K562 (cell line): ENCODE results near the gene NT5DC4. TPM values are rescaled to one million over a fixed set of nuclear protein-coding genes. Genes with fewer than 3 reads are reported as not detected.

Experiments
- ATAC-seq: fragments of 200-7000 bp; cut with Tn5 transposase; 3 replicates; pipeline ENCODE4 v1.9.1; 2020; ENCODE audit warnings: moderate library complexity
- BruUV-seq: library from RNA; stranded (reverse); fragments of 400-500 nt; replicated peaks from 2 replicates; lab custom pipeline; 2021; lab: Mats Ljungman, UMichigan
- CTCF ChIA-PET: fragments of 300-600 bp; formaldehyde crosslinking; extraction: SDS; loops from one replicate; lab custom pipeline; 2021; ENCODE audit warnings: low intra/inter-chr PET ratio; lab: Yijun Ruan, JAX
- POLR2A ChIA-PET: fragments of 300-600, 350-650 bp; sonication (Branson Sonifier 250); formaldehyde crosslinking; extraction: SDS; loops from one replicate; lab custom pipeline; 2021; ENCODE audit warnings: antibody characterized with exemption, inconsistent platforms; lab: Yijun Ruan, JAX
- DNase-seq, 4 experiments: peaks; one replicate each; pipeline versions ENCODE4 v3.0.0 to v3.0.0-alpha.2; 2011 to 2018; ENCODE audit warnings: low spot score in 3 of 4, mixed read lengths in 3 of 4; ENCODE audit errors: extremely low read depth in 1 of 4
- FAIRE-seq: peaks from 2 replicates; lab custom pipeline; 2011; peaks lifted over from hg19 to GRCh38; lab: Jason Lieb, UNC
- H2AFZ ChIP-seq: 2 replicates; pipeline ENCODE4 v1.6.0; 2011; ENCODE audit warnings: low read depth, low read length, control low read depth, inconsistent platforms
- H3K27ac ChIP-seq: fragments of 200-600 bp; 3 replicates; pipeline ENCODE4 v1.8.0; 2011; ENCODE audit warnings: low read depth, mild to moderate bottlenecking, control low read depth, inconsistent platforms, low read length, moderate library complexity, mixed read lengths; ENCODE audit errors: extremely low read depth
- H3K27me3 ChIP-seq, 2 experiments: fragments of 300-600 bp in 1 of 2; 2 replicates in 1 of 2; 3 replicates in 1 of 2; pipeline versions ENCODE4 v1.6.0 to v1.8.0; 2011; ENCODE audit warnings: inconsistent platforms in 2 of 2, low read length in 2 of 2, mild to moderate bottlenecking in 1 of 2, mixed read lengths in 1 of 2, moderate library complexity in 1 of 2; ENCODE audit not compliant: control insufficient read depth in 2 of 2, insufficient read depth in 2 of 2
- H3K36me3 ChIP-seq: fragments of 300-600 bp; 3 replicates; pipeline ENCODE4 v1.8.0; 2011; ENCODE audit warnings: mild to moderate bottlenecking, low read length, inconsistent platforms; ENCODE audit not compliant: control insufficient read depth, insufficient read depth
- H3K4me1 ChIP-seq, 2 experiments: fragments of 200-600 bp in 1 of 2; replicated peaks in 1 of 2; 2 replicates in 1 of 2; 3 replicates in 1 of 2; pipeline versions ENCODE4 v1.5.1 to v1.8.0; 2011; ENCODE audit warnings: inconsistent platforms in 2 of 2, low read length in 2 of 2, mild to moderate bottlenecking in 1 of 2, mixed read lengths in 1 of 2, moderate library complexity in 1 of 2; ENCODE audit not compliant: control insufficient read depth in 2 of 2, insufficient read depth in 2 of 2
- H3K4me2 ChIP-seq: 2 replicates; pipeline ENCODE4 v1.6.1; 2011; ENCODE audit warnings: low read length, control low read depth, inconsistent platforms, mixed read lengths; ENCODE audit not compliant: insufficient read depth
- H3K4me3 ChIP-seq: fragments of 200-600 bp; sonication (generic), shearing (Covaris generic); 2 replicates; pipeline ENCODE4 v1.5.1; 2016; ENCODE audit warnings: control low read depth, inconsistent platforms
- H3K79me2 ChIP-seq: fragments of 200-600 bp; 3 replicates; pipeline ENCODE4 v1.8.0; 2011; ENCODE audit warnings: low read length, inconsistent platforms; ENCODE audit not compliant: control insufficient read depth, insufficient read depth
- H3K9ac ChIP-seq, 2 experiments: 2 replicates each; pipeline versions ENCODE4 v1.6.0 to v1.6.1; 2011; ENCODE audit warnings: low read depth in 2 of 2, low read length in 2 of 2, control low read depth in 1 of 2, inconsistent platforms in 1 of 2, mild to moderate bottlenecking in 1 of 2, mixed read lengths in 1 of 2; ENCODE audit not compliant: insufficient read depth in 1 of 2
- H3K9me1 ChIP-seq: one replicate; pipeline ENCODE4 v1.6.0; 2011; ENCODE audit warnings: inconsistent platforms, mild to moderate bottlenecking, low read length, moderate library complexity; ENCODE audit not compliant: control insufficient read depth, insufficient read depth
- H3K9me3 ChIP-seq: replicated peaks from 2 replicates; pipeline ENCODE4 v1.5.1; 2011; ENCODE audit warnings: low read depth, low read length, inconsistent platforms; ENCODE audit not compliant: control insufficient read depth, insufficient read depth
- H4K20me1 ChIP-seq: replicated peaks from 2 replicates; pipeline ENCODE4 v1.6.1; 2011; ENCODE audit warnings: low read length, inconsistent platforms, mixed read lengths; ENCODE audit not compliant: control insufficient read depth, insufficient read depth
- CREM ChIP-seq: IDR thresholded peaks from 2 replicates; pipeline ENCODE4 v1.6.1; 2014; ENCODE audit warnings: antibody characterized with exemption, low read depth
- FOXA1 ChIP-seq: fragments of 450-650 bp; IDR thresholded peaks from 2 replicates; pipeline ENCODE4 v1.6.1; 2016; ENCODE audit warnings: mild to moderate bottlenecking, borderline replicate concordance
- FOXJ3 ChIP-seq: sonication (generic); formaldehyde crosslinking; IDR thresholded peaks from 2 replicates; pipeline ENCODE4 v1.4.0; 2020; ENCODE audit warnings: mild to moderate bottlenecking, missing genetic modification reagents
- MAFF ChIP-seq: IDR thresholded peaks from 2 replicates; pipeline ENCODE4 v1.6.1; 2012; ENCODE audit warnings: low read length, improper control_type of control experiment
- MCM2 ChIP-seq: fragments of 450-650 bp; IDR thresholded peaks from 2 replicates; pipeline ENCODE4 v1.6.1; 2017; ENCODE audit warnings: low read depth, mild to moderate bottlenecking
- PML ChIP-seq: IDR thresholded peaks from 2 replicates; pipeline ENCODE4 v1.6.1; 2012; ENCODE audit warnings: low read length, inconsistent platforms
- PTRF ChIP-seq: fragments of 450-650 bp; IDR thresholded peaks from 2 replicates; pipeline ENCODE4 v1.6.1; 2016; ENCODE audit warnings: mild to moderate bottlenecking, missing genetic modification characterization, missing compliant biosample characterization
- SLC30A9 ChIP-seq: fragments of 250-450 bp; sonication (Bioruptor Pico); IDR thresholded peaks from 2 replicates; pipeline ENCODE4 v1.8.0; 2022; ENCODE audit warnings: mild to moderate bottlenecking, moderate library complexity
- TAF9B ChIP-seq: fragments of 450-650 bp; IDR thresholded peaks from 2 replicates; pipeline ENCODE4 v1.6.1; 2018; ENCODE audit warnings: mild to moderate bottlenecking; ENCODE audit not compliant: partially characterized antibody
- ZNF324 ChIP-seq: fragments of 250-450 bp; sonication (Bioruptor Pico); IDR thresholded peaks from 2 replicates; pipeline ENCODE4 v1.4.0; 2020; ENCODE audit warnings: mild to moderate bottlenecking
- ZNF561 ChIP-seq: fragments of 450-650 bp; formaldehyde crosslinking; conservative IDR thresholded peaks from 2 replicates; pipeline ENCODE4 v1.4.0; 2020; ENCODE audit warnings: mild to moderate bottlenecking, moderate library complexity
- in situ Hi-C: fragments of 300-500 bp; cut with MboI; formaldehyde crosslinking; loops from 4 replicates; pipeline ENCODE4 v1.15.0; 2018; ENCODE audit warnings: inconsistent platforms, mixed read lengths
- intact Hi-C: fragments of 100-400 bp; cut with micrococcal nuclease; formaldehyde crosslinking; loops from 2 replicates; pipeline ENCODE4 v1.14.2; 2022
- polyA plus RNA-seq, 8 experiments: library from polyadenylated mRNA; depleted of rRNA in 4 of 8; stranded (reverse) in 5 of 8; unstranded in 3 of 8; fragments of >200 nt; fragmentation: Nextera tagmentation in 2 of 8; fragmentation: Illumina TruSeq in 1 of 8; extraction: Ambion mirVana in 2 of 8; extraction: Trizol in 1 of 8; gene quantifications; 2 replicates each; pipeline versions ENCODE4 v1.2.1 to v1.2.3, GENCODE V29; 2011 to 2014; ENCODE audit warnings: inconsistent platforms in 1 of 8, missing spikeins in 1 of 8
- total RNA-seq, 7 experiments: library from RNA; depleted of rRNA in 6 of 7; stranded (reverse); fragments of >200 nt in 6 of 7; fragmentation: Illumina TruSeq in 2 of 7; extraction: Trizol in 2 of 7; gene quantifications; 2 replicates each; pipeline versions ENCODE4 v1.2.1 to v1.2.3, GENCODE V29; 2011 to 2021; ENCODE audit warnings: low replicate concordance in 1 of 7
- TF ChIP-seq, protein P1 (sequence below): fragments of 450-650 bp; IDR thresholded peaks from 2 replicates; pipeline ENCODE4 v1.6.1; 2018; ENCODE audit warnings: mild to moderate bottlenecking, low read depth; ENCODE audit not compliant: partially characterized antibody

NT5DC4 gene
- total and polyA plus RNA-seq, 9 of the 15 experiments (the other 6 are each of a cell fraction or from before 2014, with no cell fraction given): 0.44 to 6.9 (median 2.5) TPM

DNA sequence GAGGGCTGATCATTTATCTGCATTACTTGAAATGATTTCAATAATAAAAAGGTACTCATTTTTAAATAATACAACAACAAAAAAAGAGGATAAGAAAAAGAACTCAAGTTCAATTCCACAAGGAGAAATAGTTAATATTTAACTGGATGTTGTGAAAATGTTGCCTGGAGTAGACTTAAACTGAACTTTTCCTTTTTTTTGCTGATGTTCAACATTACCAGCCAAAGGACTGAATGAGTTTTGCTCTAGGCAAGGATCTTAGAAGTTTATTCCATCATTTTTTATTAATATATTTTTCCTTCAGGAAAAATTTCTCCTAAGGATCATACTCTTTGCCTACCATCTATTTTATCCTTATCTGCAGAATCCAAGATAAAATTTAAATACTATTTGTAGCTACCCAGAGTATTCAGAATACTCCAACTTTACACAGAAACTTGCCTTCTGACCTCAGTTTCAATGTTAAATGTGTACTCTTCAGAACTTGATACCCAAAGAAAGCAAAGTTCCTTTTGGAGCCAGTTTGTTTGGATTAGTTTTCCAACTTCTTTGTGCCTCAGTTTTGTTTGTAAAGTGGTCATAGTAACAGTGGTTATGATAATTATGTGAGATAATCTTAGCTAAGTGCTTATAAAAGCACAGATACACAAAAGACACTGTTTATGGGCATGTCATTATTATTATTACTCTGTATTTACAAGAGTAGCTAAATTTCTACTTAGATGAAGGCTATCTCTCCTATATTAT is 30.8 kb downstream of the NT5DC4 start:
- ChIA-PET POLR2A (interaction anchor here (0.9 to 2.8 kb wide), 2 partner anchors 10 to 155 kb away, joined by 3 to 19 read pairs; no protein-coding TSS in a partner anchor), CTCF (no interaction called here)
- Histone ChIP-seq H3K36me3 (peaks cover 88% of the 10 kb centered on the region), H3K79me2 (peaks cover 9% of the 10 kb centered on the region; the same call in 2 of the 3 replicates), H2AFZ (no peak overlapping the region), H3K9me1 (no peaks in the 10 kb centered on the region), H3K4me1 (no peaks in the 10 kb centered on the region; a peak in 1 of 5 replicates), H3K4me2 (no peak overlapping the region), H3K27me3 (no peaks in the 10 kb centered on the region), H3K9me3 (peaks cover 2% of the 10 kb centered on the region; the same call in 1 of the 2 replicates), H3K4me3 (no peak overlapping the region), H3K9ac (no peak overlapping the region), H3K27ac (no peak overlapping the region), H4K20me1 (no peaks in the 10 kb centered on the region)
- BruUV-seq: no TSS peak
- FAIRE-seq (no peak), DNase-seq (no peak), ATAC-seq (no peak)
- in situ Hi-C loops: loop anchor here (5.0 kb wide), 1 partner anchor 126 kb away; no protein-coding TSS in a partner anchor
- TF ChIP-seq ZNF324 (CRISPR knock-in tag) (no peak), CREM (no peak), MCM2 (no peak), FOXJ3 (no peak), PTRF (tag) (no peak), TAF9B (no peak), ZNF561 (CRISPR knock-in tag) (no peak), MAFF (no peak), FOXA1 (no peak), PML (no peak), SLC30A9 (CRISPR knock-in tag) (no peak)
- TF ChIP-seq, protein P1, sequence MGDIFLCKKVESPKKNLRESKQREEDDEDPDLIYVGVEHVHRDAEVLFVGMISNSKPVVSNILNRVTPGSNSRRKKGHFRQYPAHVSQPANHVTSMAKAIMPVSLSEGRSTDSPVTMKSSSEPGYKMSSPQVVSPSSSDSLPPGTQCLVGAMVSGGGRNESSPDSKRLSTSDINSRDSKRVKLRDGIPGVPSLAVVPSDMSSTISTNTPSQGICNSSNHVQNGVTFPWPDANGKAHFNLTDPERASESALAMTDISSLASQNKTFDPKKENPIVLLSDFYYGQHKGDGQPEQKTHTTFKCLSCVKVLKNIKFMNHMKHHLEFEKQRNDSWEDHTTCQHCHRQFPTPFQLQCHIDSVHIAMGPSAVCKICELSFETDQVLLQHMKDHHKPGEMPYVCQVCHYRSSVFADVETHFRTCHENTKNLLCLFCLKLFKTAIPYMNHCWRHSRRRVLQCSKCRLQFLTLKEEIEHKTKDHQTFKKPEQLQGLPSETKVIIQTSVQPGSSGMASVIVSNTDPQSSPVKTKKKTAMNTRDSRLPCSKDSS: no peak
- intact Hi-C loops: loop anchor here (5.0 kb wide), 1 partner anchor 81 kb away; no protein-coding TSS in a partner anchor
